SKM-1 (cell line): ENCODE data around the gene CADM3.
A peak's percentile ranks its signal among the peaks of the same experiment; 100 is the strongest.

Experiments
- DNase-seq: peaks from one replicate; lab custom pipeline; 2025; ENCODE audit not compliant: unreplicated experiment; lab: John Stamatoyannopoulos, UW

Gene CADM3

GRCh38 chr1:159172614-159173291 lies 1.3 kb downstream of the CADM3 start:
- DNase-seq: no peak

GRCh38 chr1:159173320-159173719 lies 1.9 kb downstream of the CADM3 start:
- no peak for DNase-seq

- no peak for DNase-seq
Measured at GRCh38 chr1:159175571-159175970, 4.2 kb downstream of the CADM3 start.

GRCh38 chr1:159177272-159177907 lies 6.0 kb downstream of the CADM3 start:
- DNase-seq: peak; percentile 24

DNA sequence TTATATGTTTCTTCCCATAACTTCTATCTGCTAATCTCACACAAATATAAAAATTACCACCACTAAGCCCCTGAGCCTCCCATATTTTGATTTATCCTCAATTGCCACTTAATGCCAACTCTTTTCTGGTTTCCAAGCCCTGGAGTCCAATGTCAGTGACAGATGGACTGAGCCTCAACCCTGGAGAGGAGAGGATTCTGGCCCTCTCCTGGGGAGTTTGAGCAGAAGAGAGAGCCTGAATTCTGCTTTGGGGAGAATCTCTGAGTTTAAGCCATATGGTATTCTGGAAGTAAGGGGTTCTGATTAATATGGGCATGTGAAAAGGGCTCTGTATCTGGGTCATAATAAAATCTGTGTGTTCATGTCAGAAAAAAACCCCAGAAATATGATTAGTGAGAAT lies 8.5 kb downstream of the CADM3 start:
- no peak for DNase-seq

DNA sequence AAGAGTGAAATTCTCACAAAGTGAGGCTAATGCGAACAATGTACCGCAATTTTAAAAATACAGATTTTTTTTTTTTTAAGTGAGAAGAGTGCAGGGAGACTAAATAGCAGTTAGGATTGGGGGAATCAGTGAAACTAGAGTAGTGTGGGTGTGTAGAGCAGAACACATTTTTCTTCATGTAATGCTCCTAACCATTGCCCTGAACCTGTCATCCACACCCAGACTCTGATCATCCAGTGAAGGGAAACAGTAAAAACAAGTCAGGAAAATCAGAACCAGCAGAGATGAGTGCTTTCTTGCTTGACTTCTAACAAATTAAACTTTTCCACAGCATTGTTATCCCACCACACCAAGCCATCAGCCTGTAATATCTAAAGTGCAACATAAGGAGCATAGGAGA lies 9.1 kb downstream of the CADM3 start:
- DNase-seq: no peak

GRCh38 chr1:159181328-159182024 lies 10.1 kb downstream of the CADM3 start:
- DNase-seq: no peak

DNA sequence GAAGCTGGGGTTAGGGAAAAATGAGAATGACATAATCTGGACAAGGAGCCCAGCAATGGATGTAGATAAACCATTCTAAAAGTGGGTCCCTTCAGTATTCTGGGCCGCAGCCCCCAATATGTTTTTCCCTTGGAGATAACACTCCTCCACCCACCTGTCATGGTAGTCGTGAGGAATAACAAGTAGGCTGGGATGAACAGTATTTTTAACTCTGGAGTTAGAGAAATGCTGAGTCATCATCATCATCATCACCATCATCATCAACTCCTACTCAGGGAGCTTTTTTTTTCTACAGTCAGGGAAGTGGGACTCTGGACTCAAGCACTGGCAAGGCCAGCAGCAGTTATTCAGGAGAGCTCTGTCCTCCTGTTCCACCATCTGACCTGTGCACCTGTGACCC lies 12.8 kb downstream of the CADM3 start:
- no peak for DNase-seq

- DNase-seq: no peak
Measured at GRCh38 chr1:159185121-159185520, 13.7 kb downstream of the CADM3 start.

DNA sequence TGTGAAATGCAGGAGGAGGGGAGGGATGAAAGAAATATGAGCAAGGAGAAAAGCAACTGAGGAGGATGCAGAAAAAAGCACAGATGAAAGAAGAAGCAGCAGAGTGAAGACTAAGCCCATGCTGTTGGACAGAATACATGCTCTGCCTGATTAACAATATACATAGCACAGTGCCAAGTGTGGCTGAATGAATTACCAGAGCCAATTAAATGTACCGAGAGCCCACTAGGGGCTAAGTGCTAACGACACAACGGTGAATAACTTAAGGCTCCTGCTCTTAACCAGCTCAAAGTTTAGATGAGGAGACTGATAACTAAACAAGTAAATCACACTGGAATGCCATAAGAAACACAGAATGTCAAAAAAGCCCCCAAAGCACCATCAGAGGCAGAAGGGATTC lies 15.6 kb downstream of the CADM3 start:
- DNase-seq: no peak

DNA sequence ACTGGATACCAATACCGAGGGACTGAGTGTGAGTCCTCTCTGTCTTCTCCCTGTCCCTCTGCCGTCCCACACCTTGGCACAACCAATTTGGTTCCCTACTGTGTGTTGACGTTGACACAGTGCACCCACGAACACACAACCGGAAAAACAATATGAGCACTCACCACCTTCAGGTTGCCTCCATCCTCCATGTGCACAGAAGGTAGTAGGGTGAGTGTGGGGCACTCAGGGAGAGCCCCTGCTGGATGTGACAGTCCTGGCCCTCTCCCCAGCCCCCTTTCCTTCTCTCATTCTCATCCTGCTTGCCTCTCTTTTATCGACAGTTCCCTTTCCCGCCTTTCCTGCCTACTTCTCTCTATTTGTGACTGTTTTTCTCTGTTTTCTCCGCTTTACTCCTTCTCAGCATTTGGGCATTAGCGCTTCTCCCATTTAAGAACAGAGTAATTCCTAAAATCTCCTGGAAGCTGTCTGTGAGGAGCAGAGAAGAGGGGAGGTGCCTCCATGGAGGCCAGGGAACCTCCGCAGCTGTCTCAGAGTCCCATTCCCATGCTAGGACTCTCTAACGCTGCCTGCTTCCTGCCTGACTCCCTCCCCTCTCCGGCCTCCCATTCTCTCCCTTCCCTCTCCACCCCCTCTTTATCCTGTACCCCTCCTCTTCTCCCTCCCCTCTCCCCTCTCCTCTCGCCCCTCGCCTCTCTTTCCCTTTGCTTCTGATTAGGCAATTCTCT lies 16.4 kb downstream of the CADM3 start:
- DNase-seq: no peak

DNA sequence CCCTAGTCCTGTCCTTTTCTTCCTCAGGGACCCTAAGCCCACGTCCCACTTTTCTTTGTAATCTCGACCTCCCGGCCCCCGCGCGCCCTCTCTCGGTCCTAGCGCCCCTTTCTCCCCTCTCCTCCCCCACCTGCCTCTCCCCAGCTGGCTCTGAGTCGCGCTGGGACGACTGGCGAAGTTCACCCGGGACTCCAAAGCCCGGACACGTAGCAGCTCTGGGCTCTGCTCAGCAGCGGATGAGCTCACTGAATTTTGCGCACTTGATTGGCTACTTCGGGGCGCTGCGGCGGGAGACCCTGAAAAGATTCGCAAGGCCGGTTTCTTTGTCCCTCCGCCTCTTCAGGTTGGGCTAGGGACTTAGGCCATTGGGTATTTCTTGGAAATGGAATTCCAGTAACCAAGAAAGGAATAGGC lies 17.0 kb downstream of the CADM3 start:
- DNase-seq: no peak

- no peak for DNase-seq
Measured at GRCh38 chr1:159190441-159190840, 19.0 kb downstream of the CADM3 start.

- no peak for DNase-seq
Measured at GRCh38 chr1:159196543-159196942, 25.1 kb downstream of the CADM3 start.

DNA sequence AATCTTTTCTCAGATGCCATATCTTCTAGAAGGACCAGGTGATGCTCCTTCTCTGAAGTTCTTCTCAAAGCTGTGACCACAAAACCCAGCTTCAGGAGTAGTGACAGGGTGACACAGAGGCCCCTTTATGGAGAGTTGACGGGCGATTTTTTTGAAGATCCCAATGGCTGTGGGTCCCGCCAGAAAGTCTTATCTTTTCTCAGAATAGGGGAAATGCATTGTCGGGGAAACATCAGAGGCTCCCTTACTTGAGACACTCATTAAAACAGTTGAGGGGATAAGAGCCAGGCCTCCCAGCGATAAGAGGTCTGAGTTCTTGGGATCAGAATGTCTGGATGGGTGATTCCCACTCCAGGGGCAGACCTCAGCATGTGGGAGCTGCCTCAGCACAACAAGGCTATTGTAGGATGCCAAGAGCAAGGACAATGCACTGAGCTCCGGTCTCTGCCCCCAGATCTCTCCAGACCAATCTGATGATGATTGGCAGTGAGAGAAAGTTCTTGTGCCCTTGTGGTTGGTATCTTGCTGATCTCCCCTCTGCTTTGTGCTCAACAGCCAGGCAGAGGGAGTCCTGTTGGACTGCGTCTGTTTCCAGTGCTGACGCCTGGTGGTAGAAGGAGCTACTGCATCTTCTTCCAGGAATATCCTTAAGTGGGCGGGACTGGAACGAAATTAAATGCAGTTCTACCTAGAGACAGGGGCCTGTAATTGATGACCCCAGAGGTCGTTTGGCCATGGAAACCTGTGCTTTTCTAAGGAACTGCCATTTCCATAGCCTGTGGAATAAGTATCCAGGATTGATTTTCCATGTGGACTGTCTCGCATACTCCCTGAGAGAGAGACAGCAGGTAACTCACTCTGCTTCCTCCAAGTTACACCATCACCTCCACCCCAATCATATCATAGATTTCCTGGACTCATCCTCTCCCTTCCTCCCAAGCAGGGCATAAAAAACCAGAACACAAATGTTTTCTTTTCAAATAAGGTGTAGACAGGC lies 26.4 kb downstream of the CADM3 start:
- DNase-seq: peak; percentile 54

DNA sequence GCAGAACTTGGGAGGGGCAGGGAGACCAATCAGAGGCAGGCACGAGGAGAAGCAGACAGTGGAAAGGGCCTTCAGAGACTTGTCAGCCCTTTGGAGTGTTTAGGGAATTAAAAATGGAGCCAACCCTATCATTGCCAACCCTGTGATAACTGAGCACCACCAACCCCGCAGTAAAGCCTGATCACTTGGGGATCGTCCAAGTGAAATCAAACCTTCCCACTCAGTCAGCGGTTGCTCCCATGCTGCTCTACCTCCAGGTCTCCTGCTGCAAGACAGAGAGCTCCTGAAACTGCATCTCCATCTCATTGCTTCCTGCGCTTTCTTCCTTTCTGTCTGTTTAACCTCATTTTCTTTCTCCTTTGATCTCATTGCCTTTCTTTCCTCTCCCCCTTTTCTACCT lies 28.5 kb downstream of the CADM3 start:
- no peak for DNase-seq

DNA sequence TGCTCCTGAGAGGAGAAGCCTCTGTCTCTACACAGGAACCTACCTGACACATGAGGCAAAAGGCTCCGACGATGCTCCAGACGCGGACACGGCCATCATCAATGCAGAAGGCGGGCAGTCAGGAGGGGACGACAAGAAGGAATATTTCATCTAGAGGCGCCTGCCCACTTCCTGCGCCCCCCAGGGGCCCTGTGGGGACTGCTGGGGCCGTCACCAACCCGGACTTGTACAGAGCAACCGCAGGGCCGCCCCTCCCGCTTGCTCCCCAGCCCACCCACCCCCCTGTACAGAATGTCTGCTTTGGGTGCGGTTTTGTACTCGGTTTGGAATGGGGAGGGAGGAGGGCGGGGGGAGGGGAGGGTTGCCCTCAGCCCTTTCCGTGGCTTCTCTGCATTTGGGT lies 29.4 kb downstream of the CADM3 start:
- DNase-seq: no peak

DNA sequence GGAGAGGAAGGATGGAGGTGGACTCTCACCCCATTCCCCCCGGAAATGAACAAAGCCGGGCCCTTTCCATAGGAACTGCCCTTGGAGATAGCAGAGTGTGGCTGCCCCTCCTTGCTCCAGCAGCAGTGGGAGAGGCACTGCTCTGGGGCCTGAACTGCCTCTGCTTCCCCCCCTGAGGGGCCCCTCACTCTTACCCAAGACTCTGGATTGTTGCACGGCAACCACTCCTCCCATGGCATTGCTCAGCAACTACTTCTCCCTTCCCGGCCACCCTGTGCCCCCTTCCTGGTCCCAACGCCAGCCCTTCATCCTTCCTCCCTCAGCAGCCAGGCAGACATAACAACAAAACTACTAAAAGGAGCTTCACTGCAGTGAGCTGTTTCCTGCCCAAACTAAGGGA lies 30.2 kb downstream of the CADM3 start:
- DNase-seq: no peak

DNA sequence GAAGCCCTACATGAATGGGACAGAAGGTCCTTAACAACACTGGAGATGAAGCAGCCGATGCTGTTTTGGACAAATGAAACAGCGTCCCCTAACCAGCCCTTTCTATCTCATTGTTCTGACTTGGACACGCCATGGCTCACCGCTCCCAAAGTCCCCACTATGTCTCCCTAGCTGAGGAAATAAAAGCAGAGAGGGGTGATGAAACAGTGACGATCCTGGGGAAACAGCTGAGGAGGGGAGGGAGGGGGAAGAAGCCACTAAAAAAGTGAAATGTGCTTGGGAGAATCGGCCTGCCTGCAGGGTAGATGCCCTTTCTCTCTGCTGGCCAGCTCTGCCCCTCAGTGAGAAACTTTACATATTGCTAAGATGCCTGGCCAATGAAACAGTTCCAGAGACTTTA lies 32.2 kb downstream of the CADM3 start:
- no peak for DNase-seq
